ENCODE measurements around the gene DYNLT2.

GRCh38 chr6:169741344-169741743, 10.0 kb downstream of the DYNLT2 start:
- TF ChIP-seq EZH2 (IDR thresholded peaks at IDR 0.05; ENCODE audit: insufficient read depth, poor library complexity, severe bottlenecking) (no peak), EZH2phosphoT487 (IDR thresholded peaks at IDR 0.05; ENCODE audit: insufficient read depth, low read depth) (no peak)

Data from GM23248 (cell line).